ENCODE results near the gene GKN2.

Gene GKN2, protein sequence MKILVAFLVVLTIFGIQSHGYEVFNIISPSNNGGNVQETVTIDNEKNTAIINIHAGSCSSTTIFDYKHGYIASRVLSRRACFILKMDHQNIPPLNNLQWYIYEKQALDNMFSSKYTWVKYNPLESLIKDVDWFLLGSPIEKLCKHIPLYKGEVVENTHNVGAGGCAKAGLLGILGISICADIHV

DNA sequence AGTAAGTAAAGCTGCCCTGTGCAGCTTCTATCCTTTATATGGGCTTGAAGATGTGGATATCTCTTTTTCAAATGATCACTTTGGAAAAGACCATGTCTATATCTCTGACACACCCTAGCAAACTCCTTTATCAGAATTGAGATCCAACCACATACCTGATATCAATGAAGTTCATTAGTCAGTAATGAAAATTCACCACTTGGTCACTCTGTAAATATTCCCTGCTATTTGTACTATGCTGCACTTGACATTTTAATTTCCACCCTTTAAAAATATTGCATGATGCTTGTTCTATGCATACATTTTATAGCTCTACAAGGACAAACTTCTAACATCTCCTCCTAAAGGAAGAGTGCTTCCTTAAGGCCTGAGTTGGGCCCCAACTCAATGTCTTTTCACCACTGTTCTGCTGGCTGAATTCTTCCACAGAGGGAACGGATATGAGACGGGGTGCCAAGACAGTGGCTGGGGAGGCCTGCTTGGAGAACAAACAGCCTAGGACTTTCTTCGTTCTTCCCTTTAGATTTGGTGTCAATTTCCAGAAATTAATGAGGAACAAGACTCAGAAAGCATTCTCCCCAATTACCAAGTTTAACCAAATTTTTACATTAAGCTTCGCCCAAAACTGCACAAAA is at the start of gene GKN2:
Gene GKN2, minus strand, starts transcription at position 7 of the 635 bp plus-strand sequence. CDS start 32 bp downstream, outside the sequence.
- no peak for DNase-seq

DNA sequence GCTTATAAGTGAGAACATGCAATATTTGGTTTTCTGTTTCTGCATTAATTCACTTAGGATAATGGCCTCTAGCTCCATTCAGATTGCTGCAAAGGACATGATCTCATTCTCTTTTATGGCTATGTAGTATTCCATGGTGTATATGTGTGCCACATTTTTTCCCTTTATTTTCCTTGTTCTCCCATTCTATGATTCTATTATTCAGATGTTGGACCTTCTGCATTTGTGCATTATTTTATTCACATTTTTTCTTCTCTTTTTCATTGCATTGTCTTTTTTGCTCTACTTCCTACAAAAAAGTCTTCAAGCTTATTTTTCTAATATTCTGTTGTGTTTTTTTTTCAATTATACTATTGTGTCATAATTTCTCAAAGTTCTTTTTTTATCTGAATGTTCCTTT is 49.2 kb upstream of the GKN2 start:
- DNase-seq = no peak

DNA sequence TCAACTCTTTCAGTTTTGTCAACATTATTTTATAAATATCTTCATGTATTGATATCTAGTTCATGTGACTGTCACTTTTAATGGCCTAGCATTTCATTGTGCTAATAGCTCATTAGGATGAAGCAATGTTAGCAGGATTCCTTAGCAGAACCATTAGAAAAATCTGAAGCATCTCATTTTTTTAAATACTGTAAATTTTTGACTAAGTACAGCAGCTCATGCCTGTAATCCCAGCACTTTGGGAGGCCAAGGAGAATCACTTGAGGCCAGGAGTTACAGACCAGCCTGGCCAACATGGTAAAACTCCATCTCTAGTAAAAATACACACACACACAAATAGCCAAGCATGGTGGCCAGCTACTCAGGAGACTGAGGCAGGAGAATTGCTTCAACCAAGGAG is 44.7 kb upstream of the GKN2 start:
- no peak for DNase-seq

DNA sequence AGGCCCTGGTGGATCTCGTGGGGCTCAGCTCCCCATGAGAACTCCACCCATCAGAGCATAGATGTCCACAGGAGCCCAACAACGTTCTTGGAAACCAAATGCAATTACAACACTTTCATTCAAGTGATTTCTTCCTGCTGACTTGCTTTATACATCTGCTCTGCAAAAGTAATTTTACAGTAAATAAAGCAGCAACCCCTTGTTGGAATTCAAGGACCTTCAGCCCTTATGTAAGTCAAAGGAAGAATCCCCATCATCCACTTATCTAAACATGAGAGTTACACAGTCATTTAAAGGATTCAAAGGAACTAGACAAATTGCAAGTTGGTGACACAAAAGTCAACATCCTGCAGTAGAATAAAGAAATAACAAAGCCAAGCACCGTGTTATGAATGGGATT is 43.2 kb upstream of the GKN2 start:
- no peak for DNase-seq

DNA sequence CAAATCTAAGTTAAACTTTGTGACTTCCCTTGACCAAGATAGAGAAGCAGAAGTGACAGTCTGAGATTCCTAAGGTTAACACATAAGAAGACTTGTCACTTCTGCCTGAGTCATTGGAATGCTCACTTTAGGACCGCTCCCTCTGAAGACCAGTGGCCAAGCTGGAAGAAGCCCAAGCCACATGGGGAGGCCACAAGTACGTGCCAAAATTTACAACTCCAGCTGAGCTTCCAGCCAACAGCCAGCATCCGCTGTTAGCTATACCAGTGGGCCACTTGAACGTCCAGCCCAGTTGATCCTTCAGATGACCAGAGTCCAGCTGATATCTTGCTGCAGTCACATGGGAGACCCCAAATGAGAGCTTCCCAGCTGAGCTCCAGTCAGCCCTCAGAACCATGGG is 42.2 kb upstream of the GKN2 start:
- no peak for DNase-seq

DNA sequence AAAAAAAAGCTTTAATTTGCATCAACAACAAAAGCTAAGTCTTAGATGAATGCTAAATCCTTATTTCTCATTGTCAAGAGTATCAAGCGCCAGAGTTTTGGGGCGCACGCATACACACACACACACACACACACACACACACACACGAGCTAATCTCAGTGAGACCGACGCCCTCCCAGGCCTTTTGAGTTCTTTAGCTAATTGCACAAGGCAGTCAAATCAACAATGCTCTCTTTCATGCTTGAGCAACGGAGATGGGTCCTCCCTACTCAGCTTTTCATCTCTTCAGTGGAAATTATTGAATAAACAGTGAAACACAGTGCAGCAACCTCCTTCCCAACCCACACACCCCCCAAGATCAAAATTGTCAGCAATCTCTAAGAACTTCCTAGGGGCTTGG is 41.0 kb upstream of the GKN2 start:
- no peak for DNase-seq

DNA sequence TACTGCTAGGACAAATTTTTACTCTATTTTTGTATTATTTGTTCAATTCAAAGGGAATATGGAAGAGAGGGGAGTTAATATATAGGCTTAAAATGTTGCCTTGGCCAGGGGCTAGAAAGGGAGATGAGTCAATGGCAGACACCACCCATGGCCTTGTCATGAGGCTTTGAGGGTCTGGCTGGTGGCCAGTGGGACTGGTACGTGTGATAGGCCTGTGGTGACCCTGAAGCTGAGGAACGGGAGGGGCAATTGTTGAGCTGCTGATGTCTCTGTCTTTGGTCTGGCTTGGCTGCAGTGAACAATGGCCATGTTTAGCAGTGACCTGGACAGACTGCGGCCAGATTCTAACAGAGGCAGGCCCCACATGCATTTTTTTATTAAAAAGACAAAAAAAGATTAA is 40.2 kb upstream of the GKN2 start:
- no peak for DNase-seq

DNA sequence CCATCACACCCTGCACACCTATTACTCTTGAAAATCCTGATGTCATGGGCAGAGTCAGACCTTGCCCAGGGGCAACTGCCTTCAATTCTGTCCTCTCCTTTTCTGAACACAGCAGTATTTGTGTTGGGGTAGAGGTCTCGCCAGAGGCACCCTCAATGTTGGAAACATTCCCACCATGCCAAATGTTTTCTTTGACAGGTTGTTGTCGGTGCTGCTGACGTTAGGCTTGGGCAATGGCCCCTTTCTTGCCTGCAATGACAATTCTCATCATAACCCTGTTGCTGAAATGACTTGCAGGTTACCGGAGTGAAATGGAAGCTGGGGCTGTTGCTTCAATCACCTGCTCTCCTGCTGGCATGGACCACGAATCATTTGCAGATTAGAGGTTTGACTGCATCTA is 39.6 kb upstream of the GKN2 start:
- DNase-seq = no peak

DNA sequence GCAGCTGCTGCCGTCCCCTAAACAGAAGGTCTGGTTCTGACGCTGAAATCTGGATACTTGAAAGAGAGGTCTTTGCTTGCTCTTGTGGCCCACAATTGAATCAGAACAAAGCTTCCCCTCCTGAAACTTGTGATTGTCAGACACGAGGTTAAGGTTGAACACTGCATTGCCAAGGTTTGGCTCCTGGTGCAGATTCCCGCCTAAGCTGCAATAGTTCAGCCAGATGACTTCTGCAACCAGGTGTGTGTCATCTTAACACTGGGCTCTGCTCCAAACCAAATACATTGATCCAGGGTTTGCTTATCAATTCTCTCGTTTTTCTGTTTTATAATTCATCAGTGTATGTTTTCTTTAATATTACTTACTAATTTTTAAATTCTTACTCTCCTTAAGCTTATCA is 36.3 kb upstream of the GKN2 start:
- DNase-seq = no peak

DNA sequence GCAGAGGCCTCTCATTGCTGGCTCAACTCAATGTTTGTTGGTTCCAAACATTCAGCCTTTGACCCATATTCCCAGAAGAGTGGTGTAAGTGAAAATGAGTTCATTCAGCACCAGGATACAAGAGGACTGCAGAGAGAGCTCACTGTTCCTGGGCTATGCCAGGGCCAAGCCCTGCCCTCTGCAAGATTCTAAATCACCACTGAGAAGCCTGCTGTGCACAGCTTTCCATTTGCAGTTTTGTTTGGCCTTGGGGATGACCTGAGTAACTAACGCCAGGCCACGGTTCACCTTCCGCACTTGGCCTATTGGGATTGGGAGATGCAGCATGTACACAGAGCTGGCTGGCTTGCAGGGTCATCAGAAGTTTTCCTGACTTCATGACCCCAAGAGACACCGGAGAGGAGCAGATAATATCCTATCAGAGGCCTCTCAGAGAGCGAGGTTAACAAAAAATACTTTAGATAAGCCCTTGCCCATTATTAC is 34.4 kb upstream of the GKN2 start:
- no peak for DNase-seq

DNA sequence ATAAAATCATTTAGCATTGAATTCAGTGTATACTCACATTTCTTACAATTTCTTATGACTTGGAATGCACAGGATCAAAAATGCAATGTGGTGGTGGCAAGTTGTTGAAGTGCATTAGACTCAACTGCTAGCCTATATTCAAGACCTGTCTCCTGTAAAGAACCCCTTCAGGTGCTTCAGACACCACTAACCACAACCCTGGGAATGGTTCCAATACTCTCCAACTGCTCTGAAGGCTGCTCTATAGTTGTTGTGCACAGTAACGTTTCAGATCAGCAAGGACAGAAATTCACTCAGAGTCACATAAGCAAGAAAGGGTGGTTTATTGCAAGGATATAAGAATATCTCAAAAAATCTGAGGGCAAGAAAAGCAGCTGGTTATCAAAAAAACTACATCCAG is 28.3 kb upstream of the GKN2 start:
- DNase-seq = no peak

DNA sequence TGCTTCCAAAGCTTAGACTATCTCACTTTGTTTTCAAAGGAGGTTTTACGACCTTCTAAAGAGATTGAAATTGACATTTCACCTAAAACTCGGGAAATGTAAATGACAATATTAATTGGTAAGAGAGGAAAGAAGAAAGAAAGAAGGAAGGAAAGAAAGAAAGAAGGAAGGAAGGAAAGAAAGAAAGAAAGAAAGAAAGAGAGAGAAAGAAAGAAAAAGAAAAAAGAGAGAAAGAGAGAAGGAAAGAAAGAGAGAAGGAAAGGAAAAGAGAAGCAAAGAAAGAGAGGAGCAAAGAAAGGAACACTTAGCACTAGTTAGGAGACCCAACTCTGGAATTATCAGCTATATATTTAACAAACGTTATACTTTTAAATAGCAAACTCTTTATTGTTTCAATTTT is 25.4 kb upstream of the GKN2 start:
- no peak for DNase-seq

DNA sequence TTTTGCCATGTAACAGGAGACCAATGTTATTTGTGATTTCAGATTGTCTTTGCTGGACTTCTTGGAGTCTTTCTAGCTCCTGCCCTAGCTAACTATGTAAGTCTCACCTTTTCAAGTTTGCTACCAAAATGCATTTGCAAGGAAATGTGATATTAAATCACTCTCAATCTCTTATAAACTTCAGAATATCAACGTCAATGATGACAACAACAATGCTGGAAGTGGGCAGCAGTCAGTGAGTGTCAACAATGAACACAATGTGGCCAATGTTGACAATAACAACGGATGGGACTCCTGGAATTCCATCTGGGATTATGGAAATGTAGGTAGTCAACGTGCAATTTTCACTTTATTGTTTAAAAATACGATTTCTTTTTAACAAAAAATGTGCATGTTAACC is 24.8 kb upstream of the GKN2 start:
- no peak for DNase-seq

DNA sequence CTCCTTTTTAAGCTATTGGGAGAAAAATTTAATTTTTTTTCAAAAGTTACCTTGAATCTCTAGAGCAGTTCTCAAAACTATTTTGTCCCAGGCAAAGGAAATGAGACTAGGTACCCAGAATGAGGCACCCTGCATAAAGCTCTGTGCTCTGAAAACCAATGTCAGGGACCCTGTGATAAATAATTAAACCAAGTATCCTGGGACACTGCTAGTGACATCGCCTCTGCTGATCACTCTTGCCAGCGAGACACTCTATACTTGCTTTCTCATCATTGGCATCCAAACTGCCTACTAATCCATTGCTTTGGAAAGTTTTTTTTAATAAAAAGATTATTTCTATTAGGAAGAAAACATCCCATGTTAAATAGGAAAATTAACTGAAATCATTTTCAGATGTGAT is 23.2 kb upstream of the GKN2 start:
- no peak for DNase-seq

DNA sequence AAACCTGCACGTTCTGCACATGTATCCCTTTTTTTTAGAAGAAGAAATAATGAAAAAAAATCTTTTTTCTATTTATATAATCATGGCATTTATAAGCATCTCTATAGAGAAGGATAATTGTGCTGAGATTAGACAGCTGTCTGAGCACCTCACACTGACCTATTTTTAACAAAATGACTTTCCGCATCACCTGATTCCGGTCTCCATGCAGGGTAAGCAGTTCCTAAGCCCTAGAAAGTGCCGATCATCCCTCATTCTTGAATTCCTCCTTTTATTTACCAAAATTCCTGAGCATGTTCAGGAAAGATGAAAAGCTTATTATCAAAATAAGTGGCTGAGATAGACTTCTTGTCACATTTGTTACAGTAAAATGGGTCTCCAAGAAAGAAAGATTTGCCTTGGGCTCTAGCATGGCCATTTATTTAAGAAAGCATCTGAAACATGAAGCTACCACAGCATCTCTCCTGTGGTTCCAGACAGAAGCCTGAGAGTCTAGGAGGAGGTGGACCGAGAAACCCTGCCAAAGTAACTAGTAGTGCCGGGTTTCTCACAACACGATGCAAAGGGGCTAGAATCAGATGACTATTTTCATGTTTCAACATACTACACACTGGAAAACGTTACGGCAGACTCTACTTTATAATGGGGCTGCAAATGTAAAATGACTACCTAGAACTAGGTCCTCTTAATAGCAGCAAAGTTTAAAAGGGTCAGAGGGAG is 22.4 kb upstream of the GKN2 start:
- no peak for DNase-seq

DNA sequence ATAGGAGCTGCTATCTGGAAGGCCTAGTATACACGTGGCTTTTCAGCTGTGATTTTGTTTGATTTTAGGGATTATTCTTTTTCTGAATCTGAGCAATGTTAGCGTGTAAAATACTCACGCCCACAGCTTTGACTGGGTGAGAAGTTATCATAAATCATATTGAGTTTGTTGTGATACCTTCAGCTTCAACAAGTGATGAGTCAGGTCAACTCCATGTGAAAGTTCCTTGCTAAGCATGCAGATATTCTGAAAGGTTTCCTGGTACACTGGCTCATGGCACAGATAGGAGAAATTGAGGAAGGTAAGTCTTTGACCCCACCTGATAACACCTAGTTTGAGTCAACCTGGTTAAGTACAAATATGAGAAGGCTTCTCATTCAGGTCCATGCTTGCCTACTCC is 21.6 kb upstream of the GKN2 start, which contains the start of gene GKN1:
Gene GKN1, plus strand, starts transcription at position 386 of the 400 bp plus-strand sequence. CDS start 42 bp downstream, outside the sequence.
- DNase-seq = no peak

DNA sequence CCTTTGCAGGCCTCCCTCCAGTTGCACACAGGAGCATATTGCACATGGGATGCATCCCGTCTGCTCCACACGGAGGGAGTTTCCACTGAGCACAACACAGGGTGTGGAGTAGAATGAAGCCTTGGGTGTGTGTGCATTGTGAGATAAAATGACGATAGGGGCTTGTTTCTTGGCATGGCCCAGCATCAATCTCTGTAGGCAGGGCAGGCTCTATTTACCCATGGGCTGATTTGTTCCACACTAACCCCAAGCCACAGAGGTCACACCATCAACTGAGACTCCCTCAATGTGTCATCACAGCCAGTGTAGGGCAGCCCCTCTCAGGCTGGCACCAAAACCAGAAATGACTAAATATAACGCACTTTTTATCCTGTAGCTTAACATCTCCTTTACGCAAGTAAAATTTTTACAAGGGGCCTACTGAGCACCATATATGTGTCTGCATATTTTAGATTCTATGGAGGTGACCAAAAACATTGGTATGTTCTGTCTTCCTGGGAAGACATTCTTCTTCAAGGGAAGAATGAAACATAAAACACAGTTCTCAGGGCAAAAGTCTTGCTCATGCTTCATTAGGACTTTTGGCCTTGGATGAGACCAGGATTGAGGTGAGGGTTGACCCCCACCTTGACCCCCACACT is 19.0 kb upstream of the GKN2 start:
- no peak for DNase-seq

DNA sequence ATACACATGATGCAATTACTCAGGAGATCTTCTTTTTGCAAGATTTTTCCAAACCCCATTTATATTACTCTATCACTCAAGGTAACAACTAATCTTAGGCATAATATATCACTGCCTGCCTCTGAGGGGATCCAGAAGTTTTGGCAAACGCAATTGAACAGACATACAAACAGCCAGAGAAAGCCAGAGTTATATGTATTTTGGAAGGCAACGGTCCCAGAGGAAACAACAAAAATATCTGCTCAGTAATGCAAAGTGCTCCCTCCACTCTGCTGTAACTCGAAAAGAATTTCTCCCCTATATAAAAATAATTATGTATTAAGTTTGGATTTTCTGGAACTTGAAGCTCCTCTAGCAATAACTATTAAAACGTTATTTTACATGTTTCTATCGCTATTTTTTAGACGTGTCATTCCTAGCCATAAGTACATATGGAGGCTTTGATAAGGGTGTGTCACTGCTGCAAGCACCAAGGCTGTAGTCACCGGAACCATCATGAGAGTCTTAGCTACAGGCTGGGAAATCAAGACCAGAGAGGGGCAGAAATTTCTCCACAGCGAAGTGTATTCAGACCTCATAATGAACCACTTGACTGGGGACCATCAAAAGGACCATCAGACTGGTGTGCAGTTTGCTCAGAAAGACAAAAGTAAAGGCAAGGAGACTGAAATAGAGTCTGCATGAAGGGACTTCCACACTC is 18.0 kb upstream of the GKN2 start:
- no peak for DNase-seq

DNA sequence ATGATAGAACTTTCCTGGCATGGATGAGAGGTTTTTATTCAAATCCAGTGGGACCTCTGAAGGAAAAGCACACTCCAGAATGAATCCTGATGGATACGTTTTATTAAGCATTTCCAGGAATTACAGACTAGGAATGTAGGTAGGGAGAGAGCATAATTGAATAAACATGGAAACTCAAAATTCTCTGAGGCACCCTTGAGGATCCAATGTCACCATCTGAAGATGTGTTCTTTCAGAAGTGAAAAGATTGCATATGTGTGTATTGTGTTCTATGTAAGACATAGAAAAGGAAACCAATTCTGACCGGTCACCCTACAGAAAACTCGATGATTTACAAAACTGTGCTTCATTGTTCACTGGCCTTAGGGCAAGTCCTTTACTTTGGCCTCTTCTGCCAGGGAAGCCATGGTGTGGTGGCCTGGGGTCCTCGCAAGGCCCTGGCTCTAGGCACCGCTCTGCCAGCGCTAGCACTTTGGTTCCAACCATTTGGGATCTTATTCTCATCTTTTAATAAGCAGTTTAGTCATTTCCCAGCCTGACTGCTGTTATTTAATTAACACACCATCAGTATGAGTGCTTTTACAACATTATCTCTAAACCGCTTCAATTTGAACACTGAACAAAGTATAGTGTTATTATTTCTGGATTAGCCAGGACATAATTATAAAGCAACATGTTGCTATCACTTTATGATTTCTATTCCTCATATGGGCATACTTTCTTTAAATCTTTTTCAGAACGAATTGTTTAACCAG is 17.2 kb upstream of the GKN2 start:
- no peak for DNase-seq

DNA sequence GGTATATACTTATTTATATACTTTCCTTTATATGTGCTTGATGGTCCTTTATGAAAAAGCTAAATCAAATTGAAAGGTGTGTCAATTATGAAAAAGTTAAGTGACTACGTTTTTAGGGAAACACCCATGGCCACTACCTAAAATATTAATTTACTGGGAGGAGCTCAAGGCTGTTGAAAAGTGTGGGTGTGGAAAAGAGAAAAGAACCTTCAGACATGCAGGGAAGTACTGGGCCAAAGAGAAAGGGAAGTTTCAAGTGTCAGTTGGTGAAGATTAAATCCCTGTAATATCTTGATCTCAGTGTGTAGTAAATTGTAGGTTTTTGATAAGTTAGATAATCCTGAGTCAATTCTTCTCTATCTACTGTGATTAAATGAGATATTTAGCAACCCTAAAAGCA is 15.5 kb upstream of the GKN2 start:
- no peak for DNase-seq

DNA sequence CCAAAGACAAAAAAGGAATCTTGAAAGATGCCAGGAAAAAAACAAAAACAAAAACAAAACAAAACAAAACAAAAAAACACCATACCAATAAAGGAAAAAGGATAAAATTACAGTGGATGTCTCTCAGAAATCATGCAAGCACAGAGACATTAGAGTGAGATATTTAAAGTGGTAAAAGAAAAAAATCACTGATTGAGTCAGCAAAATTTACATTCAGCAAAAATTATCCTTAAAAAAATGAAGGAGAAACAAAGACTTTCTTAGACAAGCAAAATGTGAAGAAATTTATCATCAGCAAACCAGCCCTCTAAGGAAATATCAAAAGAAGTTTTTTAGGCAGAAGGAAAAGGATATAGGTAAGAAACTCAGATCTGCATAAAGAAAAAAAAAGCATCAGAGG is 11.6 kb upstream of the GKN2 start:
- DNase-seq = no peak

DNA sequence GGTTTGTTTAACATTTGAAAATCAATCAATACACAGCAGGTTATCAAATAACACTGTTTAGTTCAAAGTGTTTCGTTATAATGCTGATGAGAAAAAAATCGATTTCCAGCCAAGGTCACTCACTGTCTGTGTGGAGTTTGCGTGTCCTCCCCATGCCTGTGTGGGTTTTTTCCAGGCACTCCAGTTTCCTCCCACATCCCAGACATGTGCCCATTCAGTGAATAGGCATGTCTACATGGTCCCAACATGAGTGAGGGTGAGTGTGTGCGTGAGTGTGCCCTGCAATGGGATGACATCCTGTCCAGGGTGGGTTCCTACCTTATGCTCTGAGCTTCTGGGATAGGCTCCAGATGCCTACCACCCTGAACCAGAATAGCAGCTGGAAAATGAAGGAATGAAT is 8.7 kb upstream of the GKN2 start:
- DNase-seq = no peak

All from NCI-H524 treated with DMSO at 0.1 percent for 48 hours (cell line).